GM21619 (cell line): ENCODE data around the gene SEC22A.

Experiments
- ATAC-seq: cut with Tn5 transposase; IDR thresholded peaks from one replicate; pipeline ENCODE4 v1.9.1; 2021; ENCODE audit not compliant: unreplicated experiment

Gene SEC22A

GRCh38 chr3:123301331-123302184 lies 99.8 kb downstream of the SEC22A start:
- ATAC-seq, result no peak

- ATAC-seq, result no peak
Measured at GRCh38 chr3:123302961-123303360, 101.2 kb downstream of the SEC22A start.

DNA sequence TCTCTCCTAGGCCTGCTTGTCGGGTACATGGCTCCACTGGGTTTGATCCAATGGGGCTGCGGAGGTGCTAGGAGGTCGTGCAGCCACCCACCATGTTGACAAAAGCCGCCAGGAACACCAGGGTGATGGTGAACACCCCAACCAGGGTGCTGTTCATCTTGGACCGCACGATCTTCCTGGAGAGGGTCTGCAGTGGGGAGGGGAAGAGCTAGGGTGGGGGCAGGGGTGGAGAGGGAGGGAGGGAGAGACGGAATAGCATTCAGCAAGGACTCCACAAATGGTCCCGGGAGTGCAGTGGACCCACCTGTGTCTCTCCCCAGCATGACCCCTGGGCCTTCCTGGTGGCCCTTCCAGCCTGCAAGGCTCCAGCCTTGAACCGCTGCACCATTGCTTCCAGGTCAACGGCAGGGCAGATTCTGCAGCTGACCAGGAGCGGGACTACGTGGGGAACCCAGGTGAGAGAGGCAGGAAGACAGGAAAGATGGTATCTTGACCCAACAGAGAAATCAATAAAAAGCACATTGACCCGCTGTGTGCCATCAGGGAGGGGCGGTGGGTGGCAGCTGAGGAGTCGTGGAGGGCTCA lies 102.3 kb downstream of the SEC22A start:
- no peak for ATAC-seq

GRCh38 chr3:123305192-123305591 lies 103.4 kb downstream of the SEC22A start:
- ATAC-seq, result no peak

DNA sequence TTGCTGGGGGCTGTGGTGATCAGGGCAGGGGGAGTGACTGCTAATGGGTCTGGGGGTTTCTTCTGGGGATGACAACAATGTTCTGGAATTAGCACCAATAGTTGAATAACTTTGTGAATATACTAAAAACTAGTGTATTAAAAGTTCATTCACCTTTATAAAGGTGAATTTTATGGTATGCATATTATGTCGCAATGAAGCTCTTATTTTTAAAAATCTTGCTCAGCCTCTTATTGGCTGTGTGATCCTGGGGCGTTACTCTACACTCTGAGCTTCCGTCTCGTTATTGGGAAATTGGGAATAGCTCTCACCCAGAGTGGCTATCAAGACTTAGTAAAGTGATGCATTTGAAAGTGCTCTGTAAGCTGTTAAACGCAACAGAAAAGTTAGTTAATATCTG lies 105.3 kb downstream of the SEC22A start:
- no peak for ATAC-seq

GRCh38 chr3:123310186-123310585 lies 108.4 kb downstream of the SEC22A start:
- ATAC-seq, result no peak

DNA sequence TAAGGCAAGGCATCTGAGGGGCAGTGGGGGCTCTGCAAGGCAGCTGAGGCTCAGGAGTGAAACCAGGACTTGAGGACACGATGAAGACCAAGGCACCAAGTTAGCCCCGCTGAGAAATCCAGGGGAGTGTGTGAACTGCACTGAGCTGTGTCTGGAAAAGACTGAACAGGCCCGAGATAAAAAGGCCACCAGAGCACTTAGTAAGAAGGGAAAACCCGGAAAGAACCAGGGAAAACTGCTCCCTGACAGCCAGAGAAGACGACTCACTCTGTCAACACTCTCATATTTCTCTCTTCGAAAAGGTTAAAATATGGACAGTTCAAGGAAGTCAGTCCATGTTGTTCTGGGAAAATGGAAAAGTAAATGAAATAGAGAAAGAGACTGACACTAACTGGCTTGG lies 109.0 kb downstream of the SEC22A start:
- no peak for ATAC-seq

DNA sequence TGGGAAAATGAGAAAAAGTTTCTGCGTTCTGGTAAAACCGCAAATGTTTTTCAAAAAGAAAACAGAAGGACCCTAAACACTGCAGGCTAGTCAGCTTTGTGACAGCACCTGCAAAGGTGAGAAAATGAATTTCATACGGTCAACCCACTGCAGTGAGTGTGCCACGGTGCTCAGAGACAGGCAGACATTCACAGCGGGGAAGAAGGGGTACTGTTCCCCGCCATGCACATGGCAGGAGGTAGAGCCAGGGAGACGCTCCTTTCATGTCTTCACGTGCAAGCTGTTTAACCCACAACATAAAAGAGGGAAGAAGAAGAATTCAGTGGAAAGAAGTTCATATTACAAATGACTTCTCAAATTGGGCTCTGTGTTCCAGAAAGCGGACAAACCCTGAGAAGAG lies 109.5 kb downstream of the SEC22A start:
- no peak for ATAC-seq

GRCh38 chr3:123312331-123313265 lies 110.9 kb downstream of the SEC22A start:
- ATAC-seq, result no peak

GRCh38 chr3:123313889-123314288 lies 112.1 kb downstream of the SEC22A start:
- ATAC-seq, result no peak

DNA sequence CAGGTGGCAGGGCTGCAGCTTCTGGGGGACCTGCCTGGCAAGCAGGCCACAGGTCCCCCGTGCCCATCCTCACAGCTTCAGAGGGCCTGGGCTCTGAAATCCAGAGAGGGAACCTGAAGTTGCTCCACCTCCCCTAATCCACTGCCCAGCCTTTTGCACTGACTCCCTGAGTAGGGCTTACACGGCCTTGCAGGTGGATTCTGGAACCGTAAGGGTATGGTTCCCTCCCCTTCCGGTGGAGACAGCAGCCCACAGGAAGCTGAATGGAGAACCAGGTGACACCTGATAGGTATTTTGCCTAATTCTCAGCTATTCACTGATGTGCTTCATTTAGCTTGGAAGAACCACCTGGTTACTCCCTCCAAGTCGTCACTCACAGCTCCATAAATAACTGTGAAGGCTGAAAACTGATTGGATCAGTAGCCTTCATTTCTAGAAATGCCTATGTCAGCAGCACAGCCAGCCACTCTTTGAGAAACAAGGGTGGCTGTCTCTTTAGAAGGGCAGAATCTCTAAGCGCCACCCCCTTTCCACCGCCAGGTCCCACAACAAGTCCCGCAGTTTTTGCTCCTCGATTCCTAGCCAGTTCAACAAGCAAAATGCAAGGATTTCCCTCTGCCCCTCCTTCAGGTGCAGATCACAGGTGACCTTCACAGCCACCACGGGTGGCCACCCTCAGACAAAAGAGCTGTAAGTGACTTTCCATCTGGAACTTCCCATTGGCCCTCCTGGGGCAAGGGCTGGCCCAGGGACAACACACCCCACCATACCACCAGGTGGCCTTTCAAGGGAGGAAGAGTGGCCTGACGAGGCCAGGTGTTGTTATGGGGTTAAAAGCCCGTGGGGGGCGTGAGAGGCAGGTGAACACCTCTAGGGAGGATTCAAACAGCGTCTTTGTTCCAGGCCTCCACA lies 112.9 kb downstream of the SEC22A start:
- ATAC-seq, result no peak

DNA sequence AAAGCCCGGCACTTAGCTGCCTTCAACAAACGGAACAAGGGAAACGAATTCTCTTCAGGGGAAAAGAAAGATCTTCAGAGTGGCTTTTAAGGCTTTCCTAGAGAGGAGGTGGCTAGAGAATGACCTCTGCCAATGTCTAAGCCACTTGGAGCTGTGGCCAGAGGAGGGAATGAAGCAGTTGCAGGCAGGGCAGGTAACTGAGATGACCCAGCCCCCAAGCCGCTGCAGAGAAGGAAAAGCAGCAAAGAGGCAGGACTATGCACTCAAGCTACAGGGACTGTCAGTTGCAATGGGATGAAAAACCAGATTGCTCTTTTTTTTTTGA lies 113.5 kb downstream of the SEC22A start:
- ATAC-seq, result no peak

DNA sequence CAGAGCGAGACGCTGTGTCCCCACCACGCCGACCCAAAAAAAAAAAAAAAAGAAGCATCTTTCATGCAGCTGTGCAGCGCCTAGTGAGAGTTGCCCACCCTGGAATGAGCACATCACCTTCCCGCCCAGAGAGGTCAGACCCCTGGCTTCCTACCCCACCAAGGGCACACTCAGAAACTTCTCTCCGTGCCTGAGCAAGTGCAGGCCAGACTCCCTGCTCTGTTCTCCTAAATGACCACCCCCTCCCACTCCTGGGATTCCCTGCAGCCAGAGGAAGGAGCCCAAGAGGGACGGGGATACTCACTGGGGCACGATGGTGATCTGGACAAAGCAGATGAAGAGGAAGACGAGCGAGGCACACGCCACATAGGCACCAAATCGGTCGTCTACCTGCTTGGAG lies 116.0 kb downstream of the SEC22A start:
- no peak for ATAC-seq

GRCh38 chr3:123318374-123318773 lies 116.6 kb downstream of the SEC22A start:
- no peak for ATAC-seq

- no peak for ATAC-seq
Measured at GRCh38 chr3:123319760-123320159, 118.0 kb downstream of the SEC22A start.

DNA sequence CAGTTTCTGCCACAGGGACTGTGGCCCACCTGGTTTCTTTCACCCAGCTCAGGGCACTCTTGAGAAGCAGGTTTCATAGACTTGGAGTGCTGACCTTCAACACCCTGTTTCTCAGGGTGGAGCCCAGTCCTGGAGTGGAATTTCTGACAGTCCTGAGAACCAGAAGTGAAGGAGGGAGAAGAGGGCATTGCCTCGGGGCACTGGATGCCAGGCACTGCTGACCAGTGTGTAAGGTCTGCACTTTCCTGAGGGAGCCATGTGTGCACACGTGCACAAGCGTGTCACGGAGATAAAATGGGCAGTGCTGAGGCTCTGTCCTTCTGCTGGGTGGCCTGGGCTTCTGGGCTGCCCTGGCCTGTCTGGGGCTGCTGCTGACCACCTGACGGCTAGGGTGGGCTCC lies 118.5 kb downstream of the SEC22A start:
- no peak for ATAC-seq

- no peak for ATAC-seq
Measured at GRCh38 chr3:123321806-123322205, 120.1 kb downstream of the SEC22A start.

DNA sequence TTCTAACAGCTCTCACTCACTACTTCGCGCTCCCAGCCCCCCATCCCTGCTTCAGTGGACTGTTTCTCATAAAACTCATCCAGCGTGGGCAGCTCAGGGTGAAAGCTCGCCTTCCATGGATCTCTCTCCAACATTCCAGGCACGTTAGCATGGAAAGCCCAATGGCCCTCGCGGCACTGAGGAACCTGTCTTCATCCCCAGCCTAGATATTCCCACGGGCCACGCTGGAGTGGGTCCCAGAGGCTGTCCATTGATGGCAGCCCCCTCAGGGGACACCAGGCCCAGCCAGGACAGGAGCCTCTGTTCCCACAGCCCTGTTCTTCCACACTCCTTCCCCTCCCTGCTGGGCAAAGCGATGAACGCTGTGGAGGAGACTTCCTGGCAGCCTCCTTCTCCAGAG lies 121.1 kb downstream of the SEC22A start:
- ATAC-seq, result no peak
